KMS-11 (cell line): ENCODE data around the gene SMARCE1.

Experiments
- H2AFZ ChIP-seq: fragments of 200-600 bp; sonication (generic); 2 replicates; pipeline ENCODE4 v1.6.1; 2016; ENCODE audit warnings: antibody characterized with exemption, mixed run types, low read depth
- H3K27ac ChIP-seq: fragments of 200-600 bp; sonication (generic); 2 replicates; pipeline ENCODE4 v1.6.1; 2016; ENCODE audit warnings: mild to moderate bottlenecking, mixed run types
- H3K27me3 ChIP-seq: fragments of 200-600 bp; sonication (generic); 2 replicates; pipeline ENCODE4 v1.6.1; 2017; ENCODE audit warnings: mild to moderate bottlenecking, low read depth, mixed run types, moderate library complexity; ENCODE audit not compliant: insufficient read depth
- H3K36me3 ChIP-seq: fragments of 200-600 bp; sonication (generic); 2 replicates; pipeline ENCODE4 v1.6.1; 2017; ENCODE audit warnings: mild to moderate bottlenecking, mixed run types; ENCODE audit not compliant: insufficient read depth
- H3K4me1 ChIP-seq: fragments of 200-600 bp; sonication (generic); 2 replicates; pipeline ENCODE4 v1.6.1; 2016; ENCODE audit warnings: mild to moderate bottlenecking, low read depth, mixed run types; ENCODE audit not compliant: poor library complexity, severe bottlenecking
- H3K4me2 ChIP-seq: fragments of 200-600 bp; sonication (generic); 2 replicates; pipeline ENCODE4 v1.7.0; 2016; ENCODE audit warnings: mild to moderate bottlenecking, mixed run types
- H3K4me3 ChIP-seq: fragments of 200-600 bp; sonication (generic); IDR thresholded peaks from 2 replicates; pipeline ENCODE4 v1.6.1; 2017; ENCODE audit warnings: low read depth, low read length, mixed read lengths; ENCODE audit not compliant: insufficient read depth
- H3K79me2 ChIP-seq: fragments of 200-600 bp; sonication (generic); 2 replicates; pipeline ENCODE4 v1.6.1; 2016; ENCODE audit warnings: low read depth, mixed run types; ENCODE audit not compliant: insufficient read depth
- H3K9ac ChIP-seq: fragments of 200-600 bp; sonication (generic); 2 replicates; pipeline ENCODE4 v1.6.1; 2016; ENCODE audit warnings: mild to moderate bottlenecking, mixed run types
- H4K20me1 ChIP-seq: fragments of 200-600 bp; sonication (generic); 2 replicates; pipeline ENCODE4 v1.6.1; 2016; ENCODE audit warnings: mild to moderate bottlenecking, mixed run types; ENCODE audit not compliant: insufficient read depth
- CTCF ChIP-seq: fragments of 200-600 bp; sonication (generic); conservative IDR thresholded peaks from 2 replicates; pipeline ENCODE4 v1.6.1; 2017; ENCODE audit warnings: low read depth, mild to moderate bottlenecking, antibody characterized with exemption, low read length, moderate library complexity, mixed read lengths

The SMARCE1 gene

GRCh38 chr17:40678902-40679522 is 31.4 kb upstream of the SMARCE1 start:
- H3K4me3 ChIP-seq: no peak overlapping the region
- no peak overlapping the region for H3K4me2 ChIP-seq
- no peaks in the 10 kb centered on the region for H3K79me2 ChIP-seq
- no peaks in the 10 kb centered on the region for H4K20me1 ChIP-seq
- no peaks in the 10 kb centered on the region for H3K36me3 ChIP-seq
- no peak for TF ChIP-seq CTCF
- no peaks in the 10 kb centered on the region for H3K27me3 ChIP-seq
- no peak overlapping the region for H3K27ac ChIP-seq
- H3K4me1 ChIP-seq: no peaks in the 10 kb centered on the region
- no peak overlapping the region for H3K9ac ChIP-seq
- no peak overlapping the region for H2AFZ ChIP-seq

GRCh38 chr17:40675905-40676304 is 28.3 kb upstream of the SMARCE1 start:
- Histone ChIP-seq H3K4me3 (no peak overlapping the region), H3K36me3 (no peaks in the 10 kb centered on the region), H2AFZ (no peak overlapping the region), H3K9ac (no peak overlapping the region), H3K27ac (no peak overlapping the region), H3K27me3 (no peaks in the 10 kb centered on the region), H3K4me1 (no peaks in the 10 kb centered on the region), H3K4me2 (no peak overlapping the region), H4K20me1 (no peaks in the 10 kb centered on the region), H3K79me2 (no peaks in the 10 kb centered on the region)
- TF ChIP-seq CTCF: no peak

GRCh38 chr17:40672654-40673053 is 25.0 kb upstream of the SMARCE1 start:
- no peak overlapping the region for H3K4me2 ChIP-seq
- no peak for TF ChIP-seq CTCF
- H3K4me3 ChIP-seq: no peak overlapping the region
- H4K20me1 ChIP-seq: no peaks in the 10 kb centered on the region
- no peaks in the 10 kb centered on the region for H3K36me3 ChIP-seq
- no peak overlapping the region for H3K27ac ChIP-seq
- H3K79me2 ChIP-seq: no peaks in the 10 kb centered on the region
- H3K9ac ChIP-seq: no peak overlapping the region
- no peaks in the 10 kb centered on the region for H3K27me3 ChIP-seq
- H3K4me1 ChIP-seq: no peaks in the 10 kb centered on the region
- no peak overlapping the region for H2AFZ ChIP-seq

GRCh38 chr17:40671282-40671681 is 23.7 kb upstream of the SMARCE1 start:
- Histone ChIP-seq H3K9ac (no peak overlapping the region), H3K4me2 (no peak overlapping the region), H3K27me3 (no peaks in the 10 kb centered on the region), H3K4me1 (no peaks in the 10 kb centered on the region), H4K20me1 (no peaks in the 10 kb centered on the region), H3K27ac (no peak overlapping the region), H3K36me3 (no peaks in the 10 kb centered on the region), H3K4me3 (no peak overlapping the region), H2AFZ (peak overlapping the region; percentile 16; the same call in 1 of the 2 replicates), H3K79me2 (no peaks in the 10 kb centered on the region)
- TF ChIP-seq CTCF: no peak
